GM19467 (cell line): ENCODE measurements around the gene DAB1.
"Not testable (repeated sequence)": the region's sequence is repeated elsewhere in the genome, so short reads cannot be mapped to it uniquely, and the experiment has no call there.

Experiments used
- ATAC-seq: cut with Tn5 transposase; IDR thresholded peaks from one replicate; pipeline ENCODE4 v1.9.1; 2021; ENCODE audit warnings: mild to moderate bottlenecking, moderate library complexity; ENCODE audit not compliant: unreplicated experiment

The DAB1 gene

DNA sequence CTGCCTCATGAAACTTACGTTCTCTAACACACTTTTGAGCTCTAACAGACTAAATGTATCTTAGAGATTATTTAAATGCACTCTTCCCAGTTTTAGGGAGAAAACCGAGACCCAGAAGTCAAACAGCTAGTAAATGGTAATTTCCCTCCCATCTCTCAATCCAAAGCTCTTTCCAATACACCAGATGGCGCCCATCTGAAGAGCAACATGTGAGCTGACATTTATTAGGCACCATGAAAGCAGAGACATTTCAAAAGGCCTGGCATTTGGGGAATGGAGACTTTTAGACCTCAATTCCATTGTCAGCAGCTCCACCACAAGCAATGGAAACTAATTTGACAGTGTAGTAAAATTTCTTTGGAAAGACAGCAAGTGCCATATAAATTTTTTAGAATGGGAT is 191.4 kb downstream of the DAB1 start:
- ATAC-seq, result no peak

DNA sequence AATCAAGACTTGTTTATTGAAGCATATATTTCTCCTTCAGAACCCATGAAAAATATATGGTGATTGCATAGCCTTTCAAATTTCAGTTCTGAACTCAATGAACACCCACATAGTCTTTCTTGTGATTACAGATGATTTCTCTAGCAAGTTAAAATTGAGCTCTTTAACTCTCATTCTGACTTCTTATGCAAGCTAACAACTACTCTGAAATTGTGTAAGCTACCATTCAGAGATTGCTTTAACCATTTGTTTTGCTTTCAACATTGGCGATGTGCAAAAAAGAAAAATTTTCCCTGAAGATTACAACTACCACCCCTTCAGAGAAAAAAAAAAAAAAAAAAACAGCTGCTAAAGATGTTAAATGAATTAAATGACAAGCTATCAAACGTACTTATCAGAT is 193.9 kb downstream of the DAB1 start:
- ATAC-seq, result no peak

DNA sequence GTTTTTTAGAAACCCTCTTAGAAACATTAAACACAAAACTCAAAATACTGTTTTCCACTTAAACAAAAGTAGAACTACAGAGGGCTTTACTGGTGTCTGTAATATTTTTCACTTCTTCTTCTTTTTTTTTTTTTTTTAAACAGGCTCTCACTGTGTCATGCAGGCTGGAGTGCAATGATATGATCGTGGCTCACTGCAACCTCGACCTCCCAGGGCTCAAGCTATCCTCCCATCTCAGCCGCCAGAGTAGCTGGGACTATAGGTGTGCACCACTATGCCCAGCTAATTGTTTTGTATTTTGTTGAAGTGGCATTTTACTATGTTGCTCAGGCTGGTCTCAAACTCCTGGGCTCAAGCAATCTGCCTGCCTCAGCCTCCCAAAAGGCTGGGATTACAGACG is 194.8 kb downstream of the DAB1 start:
- no peak for ATAC-seq

DNA sequence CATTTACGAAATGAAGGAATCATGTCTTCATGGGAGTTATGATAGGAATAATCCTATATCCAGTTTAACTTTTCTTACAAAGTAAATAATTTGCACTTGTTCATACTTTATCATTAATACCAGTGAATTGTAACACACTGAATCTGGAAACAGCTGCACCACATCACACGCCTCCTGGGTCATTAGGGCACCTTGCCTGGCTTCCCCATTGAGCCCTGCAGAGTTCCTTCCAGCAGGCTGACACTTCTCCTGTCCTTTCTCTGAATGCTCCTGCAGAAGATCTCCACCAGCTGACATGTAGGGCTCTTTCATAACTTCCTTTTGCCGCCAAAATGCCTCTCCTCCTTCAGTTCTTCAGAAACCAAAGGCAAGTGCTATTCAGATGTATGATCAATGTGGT is 201.1 kb downstream of the DAB1 start:
- no peak for ATAC-seq

DNA sequence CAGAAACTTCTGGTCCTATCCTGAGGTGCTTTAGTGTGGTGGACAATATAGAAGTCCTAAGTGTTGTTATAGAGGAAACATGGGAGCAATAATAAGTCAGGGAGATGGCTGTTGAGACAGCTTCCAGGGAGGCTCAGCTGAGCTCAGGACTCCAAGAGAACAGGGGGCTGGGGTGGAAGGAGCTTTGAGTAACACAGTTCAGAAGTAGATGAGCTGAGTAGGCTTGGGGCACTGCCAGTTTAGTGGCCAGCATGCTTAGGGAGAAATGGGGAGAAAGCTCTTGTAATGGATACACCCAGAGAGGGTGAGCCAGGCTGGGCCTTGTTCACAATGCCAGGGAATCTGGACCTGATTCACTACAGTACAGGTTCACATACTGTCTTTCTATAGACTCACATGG is 201.6 kb downstream of the DAB1 start:
- no peak for ATAC-seq

DNA sequence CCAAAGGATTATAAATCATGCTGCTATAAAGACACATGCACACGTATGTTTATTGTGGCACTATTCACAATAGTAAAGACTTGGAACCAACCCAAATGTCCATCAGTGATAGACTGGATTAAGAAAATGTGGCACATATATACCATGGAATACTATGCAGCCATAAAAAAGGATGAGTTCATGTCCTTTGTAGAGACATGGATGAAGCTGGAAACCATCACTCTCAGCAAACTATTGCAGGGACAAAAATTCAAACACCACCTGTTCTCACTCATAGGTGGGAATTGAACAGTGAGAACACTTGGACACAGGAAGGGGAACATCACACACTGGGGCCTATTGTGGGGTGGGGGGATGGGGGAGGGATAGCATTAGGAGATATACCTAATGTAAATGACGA is 203.0 kb downstream of the DAB1 start:
- not testable (repeated sequence) for ATAC-seq

DNA sequence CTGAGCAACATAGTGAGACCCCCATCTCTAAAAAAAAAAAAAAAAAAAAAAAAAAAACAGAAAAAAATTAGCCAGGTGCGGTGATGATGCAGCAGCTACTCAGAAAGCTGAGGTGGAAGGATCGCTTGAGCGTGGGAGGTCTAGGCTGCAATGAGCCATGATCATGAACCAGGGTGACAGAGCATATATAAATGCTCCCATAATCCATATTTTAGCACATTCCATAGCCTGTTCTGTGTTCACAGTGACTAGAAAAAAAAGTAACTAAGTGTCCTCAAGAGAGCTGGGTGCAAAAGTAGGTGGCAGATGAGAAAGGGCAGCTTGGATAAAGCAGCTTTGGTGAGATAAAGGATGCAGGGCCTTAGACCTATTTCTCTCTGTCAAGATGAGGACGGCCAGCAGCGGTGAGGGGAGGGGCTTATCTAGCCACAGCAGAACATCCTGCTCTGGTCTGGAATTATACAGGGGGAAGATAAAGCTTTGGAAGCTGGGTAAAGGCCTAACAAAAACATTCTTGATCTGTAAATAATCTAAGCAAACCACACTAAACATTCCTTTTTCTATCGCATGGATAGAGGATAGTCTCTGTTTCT is 205.3 kb downstream of the DAB1 start:
- no peak for ATAC-seq

DNA sequence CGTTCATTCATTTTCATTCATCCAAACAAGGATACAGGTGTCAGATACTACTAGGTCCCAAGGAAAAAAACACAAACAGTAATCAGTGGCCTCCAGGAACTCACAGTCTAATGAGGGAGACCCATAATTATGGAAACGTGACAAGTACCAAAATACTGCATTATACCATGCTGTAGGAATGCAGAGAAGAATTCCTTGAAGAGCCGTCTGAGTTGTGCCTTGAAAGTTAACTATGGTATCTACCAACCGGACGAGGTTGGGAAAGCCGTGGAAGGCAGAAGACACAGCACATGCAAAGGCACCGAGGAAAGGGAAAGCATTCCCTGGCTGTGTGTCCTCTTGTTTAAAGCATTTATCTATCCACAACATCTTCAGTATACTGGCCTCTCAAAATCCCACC is 206.0 kb downstream of the DAB1 start:
- no peak for ATAC-seq

DNA sequence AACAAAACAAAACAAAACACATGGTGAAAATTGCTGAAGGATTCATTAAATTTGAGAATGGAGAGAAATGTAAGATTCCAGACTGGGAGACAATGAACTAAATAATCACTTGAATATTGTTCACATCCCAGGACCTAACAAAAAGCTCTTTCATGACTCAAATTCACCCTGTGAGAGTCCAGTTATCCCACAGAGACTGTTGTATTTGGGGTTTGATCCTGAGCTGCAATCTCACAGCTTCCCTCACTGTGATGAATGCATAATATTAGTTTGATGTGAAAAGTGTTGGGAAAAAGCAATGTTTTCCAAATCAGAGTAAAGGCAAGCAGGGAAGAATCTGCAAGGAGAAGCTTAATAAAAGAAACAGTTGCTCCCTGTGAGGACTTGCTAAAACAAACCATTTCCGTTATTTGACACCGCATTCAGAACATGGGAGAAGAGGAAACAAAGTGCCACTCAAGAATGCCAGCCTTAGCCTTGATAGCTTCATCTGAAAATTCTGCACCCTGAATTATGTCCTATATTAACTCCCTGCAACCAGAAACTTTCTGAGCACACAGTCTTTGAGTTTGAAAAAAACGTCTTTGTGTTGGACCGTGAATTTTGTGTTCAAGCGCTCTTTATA is 208.8 kb downstream of the DAB1 start:
- no peak for ATAC-seq

DNA sequence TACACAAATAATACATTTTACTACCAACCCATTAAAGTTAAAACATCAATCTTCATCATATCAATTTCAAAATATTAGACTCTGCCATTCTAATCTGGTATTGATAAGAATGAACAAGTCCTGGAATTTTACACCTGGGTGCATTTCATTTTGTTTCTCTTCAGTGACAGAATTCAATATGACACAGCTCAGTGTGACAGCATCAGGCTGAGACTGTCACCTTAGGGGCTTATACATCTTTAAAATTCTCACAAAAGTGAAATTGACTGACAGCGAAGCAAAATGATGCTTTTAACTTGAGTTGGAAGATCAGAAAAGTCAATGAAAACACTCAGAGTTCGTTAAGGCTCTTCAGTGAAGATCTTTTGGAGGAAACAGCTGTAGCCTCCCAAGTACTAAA is 213.0 kb downstream of the DAB1 start:
- ATAC-seq, result no peak

DNA sequence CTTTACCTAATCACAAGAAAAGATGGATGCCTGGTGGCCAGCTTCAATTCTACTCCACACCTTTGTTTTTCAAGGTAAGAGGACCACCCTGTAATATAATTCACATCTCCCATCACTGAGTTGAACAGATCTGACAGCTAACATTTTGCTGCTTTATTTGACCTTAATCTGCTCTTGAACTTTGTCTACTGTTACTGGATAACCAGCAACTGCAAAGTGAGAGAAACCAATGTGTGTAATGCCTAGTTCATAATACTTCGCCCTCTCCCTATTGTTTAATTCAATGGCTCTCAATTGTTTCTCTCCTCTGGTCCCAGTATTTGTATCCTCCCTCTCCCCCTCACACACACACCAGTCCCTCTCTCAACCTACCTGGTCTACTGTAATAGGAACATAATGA is 214.4 kb downstream of the DAB1 start:
- ATAC-seq, result no peak

DNA sequence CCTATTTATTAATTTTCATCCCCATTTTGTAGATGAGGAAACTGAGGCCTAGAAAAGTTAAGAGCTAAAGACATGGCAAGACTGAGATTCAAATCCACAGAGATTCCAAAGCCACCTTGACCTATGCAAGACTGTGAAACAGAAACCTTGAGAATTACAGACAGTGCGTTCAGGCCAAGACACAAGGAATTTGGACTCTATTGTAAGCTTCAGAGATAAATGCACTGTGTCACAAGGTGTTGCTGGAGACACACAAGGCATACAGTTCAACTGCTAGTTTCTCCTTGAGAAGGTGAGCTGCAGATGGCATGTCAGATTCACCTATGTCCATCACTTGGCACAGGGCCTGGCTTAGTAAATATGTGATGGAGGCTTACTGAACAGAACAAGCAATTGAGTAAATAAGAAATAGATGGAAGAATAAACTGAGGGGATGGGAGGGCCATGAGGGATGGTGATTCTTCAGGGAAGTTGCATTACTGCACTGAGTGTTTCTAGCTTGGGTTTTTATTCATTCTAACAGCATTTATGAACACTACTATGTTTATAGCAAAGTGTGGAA is 215.0 kb downstream of the DAB1 start:
- ATAC-seq, result no peak

DNA sequence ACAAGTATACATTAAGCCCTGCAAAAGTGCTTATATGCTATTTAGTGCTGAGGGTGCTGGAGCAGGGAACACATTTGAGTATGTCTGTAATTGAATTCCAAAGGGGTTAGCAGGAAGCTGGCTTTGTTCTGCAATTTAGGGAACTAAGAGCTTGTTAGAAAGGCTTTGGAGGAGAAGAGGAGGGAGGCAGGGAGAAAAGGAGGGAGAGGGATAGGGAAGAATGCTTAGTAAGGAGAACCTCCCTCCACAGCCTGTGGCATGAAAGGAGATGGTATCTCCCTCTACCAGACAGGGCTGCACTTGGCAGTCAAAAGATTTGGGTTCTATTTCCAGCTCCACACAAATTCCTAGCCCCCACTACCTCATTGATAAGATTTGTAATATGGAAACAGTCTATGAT is 217.8 kb downstream of the DAB1 start:
- ATAC-seq, result no peak

DNA sequence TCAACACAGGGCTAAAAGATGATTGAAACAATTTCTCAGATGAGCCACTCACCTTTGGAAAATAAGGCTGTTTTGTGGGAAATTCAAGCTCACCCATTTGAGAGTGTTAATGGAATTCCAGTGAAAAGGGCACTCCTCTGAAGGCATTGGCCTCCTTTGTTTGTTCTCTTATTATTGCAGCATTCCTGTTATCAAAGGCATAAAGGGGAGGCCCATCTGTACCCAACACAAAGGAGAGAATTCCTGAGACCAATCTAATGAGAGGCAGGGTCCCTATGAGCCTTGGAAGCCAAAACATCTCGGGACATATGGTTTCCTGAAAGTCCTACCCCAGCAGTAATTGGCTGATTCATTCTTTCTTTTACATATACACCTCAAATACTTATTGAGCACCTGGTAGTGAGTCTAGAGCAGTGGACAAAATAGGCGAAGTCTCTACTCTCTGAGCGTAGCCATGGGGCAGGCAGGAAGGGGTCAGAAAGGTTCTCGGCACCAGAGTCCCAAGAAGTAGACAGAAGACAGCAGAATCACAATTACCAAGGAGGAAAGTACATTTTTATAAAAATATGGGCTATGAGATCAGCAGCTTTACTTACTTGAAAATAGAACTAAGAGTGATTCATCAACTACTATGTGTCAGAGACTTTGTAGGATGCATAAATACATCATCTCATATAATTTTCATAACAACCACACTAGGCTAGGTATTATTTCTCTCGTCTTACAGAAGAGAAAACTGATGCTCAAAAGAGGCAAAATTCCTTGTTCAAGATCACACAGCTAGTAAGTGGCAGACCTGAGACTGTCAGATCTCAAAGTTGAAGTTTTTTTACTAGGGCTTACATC is 218.7 kb downstream of the DAB1 start:
- no peak for ATAC-seq

DNA sequence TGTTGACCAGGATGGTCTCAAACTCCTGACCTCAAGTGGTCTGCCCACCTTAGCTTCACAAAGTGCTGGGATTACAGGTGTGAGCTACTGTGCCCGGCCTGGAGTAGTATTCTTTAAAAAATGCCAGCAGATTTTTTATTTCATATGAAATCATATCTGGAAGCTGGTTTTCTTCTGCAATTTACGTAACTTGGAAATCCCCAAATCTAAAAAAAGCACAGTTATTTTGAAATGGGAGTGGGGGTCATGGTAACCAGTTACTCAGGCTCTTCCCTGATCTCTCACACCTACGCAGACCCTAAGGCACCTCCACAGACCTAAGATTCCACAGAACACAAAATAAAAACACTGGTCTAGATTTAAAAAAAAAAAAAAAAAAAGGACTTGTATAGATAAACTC is 219.8 kb downstream of the DAB1 start:
- ATAC-seq, result no peak

DNA sequence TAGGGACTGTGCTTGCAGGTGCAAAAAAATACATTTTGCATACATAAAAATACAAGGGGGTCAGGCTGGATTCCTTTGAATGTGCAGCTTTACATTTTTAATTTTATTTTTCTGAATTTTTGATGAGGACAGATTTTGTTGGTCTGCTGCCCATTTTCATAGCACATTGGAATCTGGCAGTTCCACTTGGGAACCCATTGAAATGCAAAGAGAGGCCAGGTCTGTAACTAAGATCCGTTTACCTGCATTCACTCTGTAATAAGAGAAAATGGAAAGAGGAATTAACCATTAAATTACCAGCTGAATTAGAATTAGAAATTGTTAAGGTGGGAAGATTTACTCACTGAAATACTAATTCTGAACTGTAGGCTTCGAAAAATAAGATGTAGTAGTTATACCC is 221.6 kb downstream of the DAB1 start:
- no peak for ATAC-seq

DNA sequence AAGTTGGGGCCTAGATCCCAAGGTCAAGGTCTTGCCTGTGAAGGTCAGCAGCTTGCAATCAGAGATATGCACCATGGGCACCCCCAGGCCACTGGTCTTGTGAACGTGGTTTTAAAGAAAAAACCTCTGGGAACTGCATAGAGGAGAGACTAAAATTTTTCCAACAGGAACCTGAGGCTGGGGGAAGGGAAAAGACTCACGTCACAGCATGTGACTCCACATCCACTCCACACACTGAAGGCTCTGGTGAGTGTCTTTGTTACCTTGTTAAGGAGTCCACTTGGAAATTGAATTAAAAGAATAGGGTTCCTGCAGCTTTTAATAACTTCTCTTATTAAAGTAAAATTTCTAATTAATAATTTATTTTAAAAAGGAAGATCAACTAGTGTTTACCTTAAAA is 224.9 kb downstream of the DAB1 start:
- ATAC-seq, result no peak

DNA sequence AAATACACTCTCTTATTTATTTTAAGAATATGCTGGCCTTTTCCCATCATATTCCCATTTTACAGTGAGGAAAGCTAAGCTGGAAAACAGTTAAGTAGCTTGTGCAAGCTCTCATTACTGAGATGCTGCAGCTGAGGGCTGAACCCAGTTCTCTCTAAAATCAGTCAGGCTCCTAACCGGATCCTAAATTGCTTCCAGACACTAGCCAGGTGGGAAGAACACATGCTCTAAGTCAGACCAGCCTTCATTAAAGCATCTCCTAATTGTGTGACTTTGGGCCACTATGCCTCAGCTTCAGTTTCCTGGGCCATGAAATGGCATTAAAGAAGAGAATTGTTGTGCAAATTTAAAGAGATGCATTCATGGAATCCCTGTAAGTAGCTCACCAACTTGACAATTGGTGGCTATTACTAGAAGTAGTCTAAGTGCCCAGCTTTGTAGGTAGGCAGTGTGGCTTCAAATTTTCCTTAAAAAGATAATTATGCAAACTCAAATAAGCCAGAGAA is 228.4 kb downstream of the DAB1 start:
- no peak for ATAC-seq

DNA sequence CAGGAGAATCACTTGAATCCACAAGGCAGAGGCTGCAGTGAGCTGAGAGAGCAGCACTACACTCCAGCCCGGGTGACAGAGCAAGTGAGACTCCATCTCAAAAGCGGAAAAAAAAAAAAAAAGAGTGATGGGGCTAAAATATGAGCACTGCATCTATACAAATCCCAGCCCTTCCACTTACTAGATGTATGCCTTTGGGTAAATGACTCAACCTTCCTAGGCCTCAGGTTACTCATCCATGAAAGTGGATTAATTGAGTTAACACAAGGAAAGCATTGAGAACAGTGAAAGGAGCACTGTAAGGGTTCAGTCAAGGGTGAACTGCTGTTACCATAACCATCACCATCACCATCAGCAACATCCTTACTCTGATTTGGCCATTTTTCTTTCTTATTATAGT is 231.6 kb downstream of the DAB1 start:
- no peak for ATAC-seq

DNA sequence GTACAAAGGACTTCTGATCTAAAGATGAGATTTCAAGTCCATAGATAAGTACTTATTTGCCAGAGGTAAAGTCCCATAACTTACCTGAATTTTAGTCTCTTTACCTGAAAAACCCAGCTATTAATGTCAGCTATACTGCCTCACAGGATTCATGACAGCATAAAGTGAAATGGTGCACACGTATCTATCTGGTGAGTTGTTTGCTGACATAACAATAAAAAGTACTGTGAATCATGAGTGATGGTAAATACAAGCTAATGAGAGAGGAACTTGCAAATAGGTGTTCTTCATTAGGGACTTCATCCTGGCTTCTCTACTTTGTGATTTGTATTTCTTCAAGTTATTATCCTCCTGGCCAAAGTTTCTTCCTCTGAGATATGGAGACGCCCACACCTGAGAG is 233.0 kb downstream of the DAB1 start:
- no peak for ATAC-seq

DNA sequence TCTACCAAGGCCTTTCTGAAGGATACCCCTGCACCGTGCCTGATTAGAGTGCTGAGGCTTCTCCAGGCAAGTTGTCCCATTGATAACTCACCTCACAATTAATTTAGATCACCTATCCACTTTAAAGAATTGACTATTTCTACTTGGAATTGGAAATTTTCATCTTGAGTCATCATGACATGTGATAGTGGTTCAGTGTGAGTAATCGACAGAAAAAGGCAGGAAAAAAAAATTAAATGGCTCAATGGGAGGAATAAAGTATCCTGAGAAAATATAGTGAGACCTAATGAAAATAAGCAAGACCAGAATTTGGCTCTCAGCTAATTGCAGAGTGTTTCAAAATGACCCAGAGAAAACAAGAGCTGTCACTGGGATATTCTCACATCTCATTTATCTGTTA is 235.7 kb downstream of the DAB1 start:
- no peak for ATAC-seq

DNA sequence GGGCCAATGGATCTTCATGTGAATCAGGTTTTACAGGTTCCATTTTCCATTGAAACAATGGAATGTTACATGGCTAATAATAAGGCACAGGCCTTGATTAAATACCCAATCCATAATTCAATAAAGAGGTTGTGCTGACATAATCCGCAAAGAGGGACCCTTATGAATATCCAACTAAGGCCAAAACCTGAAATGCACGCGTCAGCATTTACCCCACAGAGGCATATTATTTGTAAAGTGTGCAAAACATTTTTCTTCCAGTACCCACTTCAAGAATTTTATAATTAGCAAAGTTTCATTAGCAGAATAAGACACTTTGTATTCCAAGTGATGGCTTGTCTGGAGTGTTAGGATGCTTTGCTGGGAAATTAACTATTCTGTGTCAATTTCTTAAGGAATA is 237.4 kb downstream of the DAB1 start:
- no peak for ATAC-seq
